ENCODE data around the gene RAD51AP1. TPM values are rescaled to one million over a fixed set of nuclear protein-coding genes. Genes with fewer than 3 reads are reported as not detected.

The RAD51AP1 gene
- total RNA-seq, 1 donor = 35.2 TPM

DNA sequence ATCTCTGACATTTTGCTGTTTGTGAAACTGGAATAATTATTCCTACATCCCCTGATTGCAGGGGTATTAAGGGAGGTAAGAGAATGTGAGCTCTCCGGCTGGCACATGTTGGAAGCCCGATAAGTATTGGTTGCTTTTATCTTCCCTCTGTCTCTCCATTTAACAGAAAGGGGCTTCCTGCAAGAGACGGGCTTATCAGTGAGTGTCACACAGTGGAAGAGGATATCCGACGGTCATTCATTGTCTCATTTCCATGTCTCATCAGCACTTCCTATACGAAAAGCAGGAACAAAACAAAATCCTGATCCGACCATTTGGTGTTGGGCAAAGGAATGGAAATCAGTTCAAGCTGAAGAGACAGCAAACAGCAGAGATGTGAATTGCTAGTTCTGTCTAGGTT is 34.0 kb downstream of the RAD51AP1 start:
- H3K4me3 ChIP-seq (ENCODE audit: low read depth, low read length) = no peak overlapping the region
- TF ChIP-seq, protein P1, sequence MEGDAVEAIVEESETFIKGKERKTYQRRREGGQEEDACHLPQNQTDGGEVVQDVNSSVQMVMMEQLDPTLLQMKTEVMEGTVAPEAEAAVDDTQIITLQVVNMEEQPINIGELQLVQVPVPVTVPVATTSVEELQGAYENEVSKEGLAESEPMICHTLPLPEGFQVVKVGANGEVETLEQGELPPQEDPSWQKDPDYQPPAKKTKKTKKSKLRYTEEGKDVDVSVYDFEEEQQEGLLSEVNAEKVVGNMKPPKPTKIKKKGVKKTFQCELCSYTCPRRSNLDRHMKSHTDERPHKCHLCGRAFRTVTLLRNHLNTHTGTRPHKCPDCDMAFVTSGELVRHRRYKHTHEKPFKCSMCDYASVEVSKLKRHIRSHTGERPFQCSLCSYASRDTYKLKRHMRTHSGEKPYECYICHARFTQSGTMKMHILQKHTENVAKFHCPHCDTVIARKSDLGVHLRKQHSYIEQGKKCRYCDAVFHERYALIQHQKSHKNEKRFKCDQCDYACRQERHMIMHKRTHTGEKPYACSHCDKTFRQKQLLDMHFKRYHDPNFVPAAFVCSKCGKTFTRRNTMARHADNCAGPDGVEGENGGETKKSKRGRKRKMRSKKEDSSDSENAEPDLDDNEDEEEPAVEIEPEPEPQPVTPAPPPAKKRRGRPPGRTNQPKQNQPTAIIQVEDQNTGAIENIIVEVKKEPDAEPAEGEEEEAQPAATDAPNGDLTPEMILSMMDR (IDR thresholded peaks at IDR 0.05; ENCODE audit: insufficient read depth, low read length) = no peak
- DNase-seq (ENCODE audit: low read depth) = no peak

DNA sequence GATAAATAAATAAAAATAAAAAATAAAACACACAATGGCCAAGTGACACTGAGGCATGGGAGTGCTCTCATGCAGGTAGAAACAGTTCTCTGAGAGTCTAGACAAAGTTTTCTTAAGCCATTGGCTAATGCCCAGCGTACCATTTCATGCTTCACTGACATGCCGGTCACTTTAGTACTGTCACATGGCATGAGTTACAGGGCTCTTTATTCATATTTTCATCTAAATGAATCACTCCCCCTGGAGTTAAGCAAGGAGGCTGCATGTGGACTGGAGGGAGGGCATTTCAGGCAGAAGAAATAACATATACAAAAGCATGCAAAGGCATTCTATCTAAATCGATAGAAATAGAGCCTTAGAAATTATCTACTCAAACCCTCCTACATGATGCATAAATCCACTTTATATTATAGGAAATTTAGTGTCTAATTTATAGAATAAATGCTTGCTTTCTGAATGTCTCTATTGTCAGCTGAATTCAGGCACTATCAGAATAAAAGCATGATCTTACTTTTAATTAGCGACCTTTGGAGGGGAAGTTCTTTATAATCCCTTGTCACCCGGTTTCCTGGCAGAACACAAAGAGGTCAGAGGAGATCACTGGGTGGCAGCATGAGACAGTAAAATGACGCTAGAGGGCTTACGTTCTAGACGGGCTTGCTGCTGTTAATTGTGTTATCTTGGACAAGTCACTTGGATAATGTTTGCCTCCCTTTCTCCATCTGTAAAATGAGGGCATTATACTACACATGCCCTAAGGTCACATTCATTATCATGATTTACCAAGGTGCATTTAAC is 40.8 kb downstream of the RAD51AP1 start:
- DNase-seq (ENCODE audit: low read depth) = peak; percentile 23
- TF ChIP-seq, protein P1 (IDR thresholded peaks at IDR 0.05; ENCODE audit: insufficient read depth, low read length) = peak; percentile 13

DNA sequence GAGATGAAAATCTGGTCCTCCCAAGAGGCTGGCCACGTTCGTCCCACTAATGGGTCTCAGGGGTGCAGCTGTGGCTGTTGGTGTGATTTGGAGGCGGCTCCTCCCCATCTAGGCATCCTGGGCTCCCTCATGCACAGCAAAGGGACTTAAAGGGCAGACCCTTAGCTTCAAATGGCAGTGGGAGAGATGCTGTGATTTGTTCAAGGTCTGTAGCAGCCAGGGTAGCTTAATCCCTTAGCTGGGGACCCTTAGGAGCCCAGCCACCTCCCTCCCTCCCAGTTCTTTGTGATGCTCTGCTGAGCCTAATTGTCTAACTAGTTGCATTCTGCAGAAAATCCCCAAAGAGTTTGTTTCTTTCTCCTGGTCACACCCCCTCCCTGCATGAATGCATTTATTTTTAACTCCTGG is 41.6 kb downstream of the RAD51AP1 start:
- DNase-seq (ENCODE audit: low read depth) = no peak
- TF ChIP-seq, protein P1 (IDR thresholded peaks at IDR 0.05; ENCODE audit: insufficient read depth, low read length) = no peak

More for the DNA sequence above, 40.8 kb downstream of the RAD51AP1 start:
- no peak overlapping the region for H3K4me3 ChIP-seq (ENCODE audit: low read depth, low read length)

DNA sequence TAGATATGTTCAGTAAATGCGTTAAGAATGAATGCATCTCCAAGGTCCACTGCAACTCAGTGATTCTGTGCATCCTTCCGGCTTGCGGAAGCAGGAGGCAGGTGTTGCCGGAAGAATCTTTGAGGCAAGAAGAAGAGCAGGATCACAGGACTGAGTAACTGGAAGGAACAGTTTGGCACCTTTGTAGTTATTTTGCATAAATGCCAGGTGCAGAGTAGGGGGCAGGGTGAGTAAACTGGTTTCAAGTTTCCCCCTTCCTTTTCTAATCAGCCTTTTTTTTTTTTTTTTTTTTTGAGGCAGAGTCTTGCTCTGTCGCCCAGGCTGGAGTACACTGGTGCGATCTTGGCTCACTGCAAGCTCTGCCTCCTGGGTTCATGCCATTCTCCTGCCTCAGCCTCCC is 45.6 kb downstream of the RAD51AP1 start:
- DNase-seq (ENCODE audit: low read depth) = no peak
- TF ChIP-seq, protein P1 (IDR thresholded peaks at IDR 0.05; ENCODE audit: insufficient read depth, low read length) = no peak
- H3K4me3 ChIP-seq (ENCODE audit: low read depth, low read length) = no peak overlapping the region

More for the DNA sequence above, 41.6 kb downstream of the RAD51AP1 start:
- no peak overlapping the region for H3K4me3 ChIP-seq (ENCODE audit: low read depth, low read length)

DNA sequence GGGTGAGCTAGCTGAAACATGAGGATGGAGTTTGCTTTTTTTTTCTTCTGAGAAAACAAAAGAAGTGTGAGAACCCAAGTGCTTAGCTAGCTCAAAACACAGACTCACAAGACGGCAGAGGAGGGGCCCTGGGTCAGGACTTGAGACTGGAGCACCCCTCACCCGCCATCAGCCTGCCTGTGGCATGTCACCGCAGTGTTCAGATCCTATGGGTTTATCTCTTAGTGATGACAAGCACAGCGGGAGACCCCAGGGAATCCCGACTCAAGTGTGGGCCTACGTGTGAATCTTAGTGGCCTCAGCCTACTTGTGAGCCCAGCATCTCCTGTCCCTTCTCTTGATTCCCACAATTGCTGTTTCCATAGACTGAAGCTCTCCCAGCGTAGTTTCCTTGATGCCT is 46.2 kb downstream of the RAD51AP1 start:
- H3K4me3 ChIP-seq (ENCODE audit: low read depth, low read length) = no peak overlapping the region
- no peak for DNase-seq (ENCODE audit: low read depth)
- TF ChIP-seq, protein P1 (IDR thresholded peaks at IDR 0.05; ENCODE audit: insufficient read depth, low read length) = no peak

DNA sequence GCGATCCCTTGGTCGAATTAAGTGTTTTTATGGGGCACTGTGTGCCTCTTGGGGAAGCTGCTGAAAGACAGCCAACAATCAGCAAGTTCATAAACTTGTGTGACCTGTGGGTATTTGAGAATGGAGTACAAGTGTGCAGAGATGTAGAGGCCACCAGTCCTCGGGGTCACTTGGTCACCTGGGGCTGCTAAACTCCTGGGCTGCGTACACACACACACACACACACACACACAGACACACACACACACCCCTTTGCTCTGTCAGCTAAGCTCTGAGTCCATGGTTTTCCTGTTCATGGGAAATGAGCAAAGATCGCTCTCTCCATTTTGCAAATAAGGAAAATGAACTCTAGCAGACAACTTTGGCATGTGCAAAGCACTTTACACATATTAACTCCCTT is 47.8 kb downstream of the RAD51AP1 start:
- DNase-seq (ENCODE audit: low read depth) = no peak
- TF ChIP-seq, protein P1 (IDR thresholded peaks at IDR 0.05; ENCODE audit: insufficient read depth, low read length) = no peak
- H3K4me3 ChIP-seq (ENCODE audit: low read depth, low read length) = no peak overlapping the region

Data from fibroblast of the aortic adventitia (primary cell).